GM12892 (cell line): ENCODE data around the gene SH3BGRL. TPM values are rescaled to one million over a fixed set of nuclear protein-coding genes. Genes with fewer than 3 reads are reported as not detected.

Experiments
- DNase-seq: peaks from one replicate; pipeline ENCODE4 v3.0.0; 2011; ENCODE audit not compliant: insufficient read length
- FAIRE-seq: peaks from 2 replicates; lab custom pipeline; 2011; peaks lifted over from hg19 to GRCh38; lab: Jason Lieb, UNC
- POLR2A ChIP-seq: IDR thresholded peaks from 2 replicates; pipeline ENCODE4 v1.6.1; 2011; ENCODE audit warnings: low read depth, low read length, control low read depth
- POLR2AphosphoS5 ChIP-seq: IDR thresholded peaks from 2 replicates; pipeline ENCODE4 v1.6.1; 2011; ENCODE audit warnings: low read depth, low read length, control low read depth
- TAF1 ChIP-seq: IDR thresholded peaks from 2 replicates; pipeline ENCODE4 v1.6.1; 2011; ENCODE audit warnings: low read depth, mild to moderate bottlenecking, control low read depth, low read length, borderline replicate concordance
- polyA plus RNA-seq: library from polyadenylated mRNA; unstranded; fragments of >200 nt; gene quantifications from one replicate; pipeline ENCODE4 v1.2.1, GENCODE V29; 2012; ENCODE audit warnings: missing spikeins, inconsistent platforms; ENCODE audit not compliant: missing spikeins

SH3BGRL gene
- polyA plus RNA-seq: 127 TPM

DNA sequence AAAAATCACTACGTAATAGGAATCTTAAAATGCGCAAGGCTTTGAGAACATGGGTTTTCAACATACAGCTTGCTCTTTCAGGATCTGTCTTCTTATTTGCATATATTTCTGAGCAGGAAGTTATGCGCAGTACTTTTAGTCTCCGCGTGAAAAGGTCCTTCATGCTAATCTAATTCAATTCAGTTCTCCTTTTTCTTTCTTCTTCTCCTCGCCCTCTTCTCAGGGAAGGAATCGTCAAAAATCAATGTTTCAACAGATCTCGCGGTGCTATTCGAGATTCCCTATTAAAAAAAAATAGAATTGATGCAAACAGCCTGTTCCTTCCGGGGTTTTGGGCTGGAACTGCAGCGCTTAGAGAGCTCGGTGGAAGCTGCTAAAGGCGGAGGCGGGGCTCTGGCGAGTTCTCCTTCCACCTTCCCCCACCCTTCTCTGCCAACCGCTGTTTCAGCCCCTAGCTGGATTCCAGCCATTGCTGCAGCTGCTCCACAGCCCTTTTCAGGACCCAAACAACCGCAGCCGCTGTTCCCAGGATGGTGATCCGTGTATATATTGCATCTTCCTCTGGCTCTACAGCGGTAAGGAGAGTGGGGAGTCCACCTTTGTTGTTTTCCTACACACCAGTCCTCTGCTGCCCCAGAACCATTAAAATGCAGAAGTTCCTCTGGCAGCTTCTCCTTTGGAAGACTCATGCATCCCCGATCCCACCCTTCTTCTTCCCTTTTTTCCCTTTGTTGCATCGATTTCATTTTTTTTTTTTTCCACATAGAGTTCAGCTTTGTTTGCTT lies at the start of gene SH3BGRL, which contains the start of gene HMGN5:
Gene SH3BGRL (plus strand): TSS at position 432 of the 785 bp plus-strand sequence. CDS start 99 bp downstream, at position 531.
Gene HMGN5 (minus strand): TSS at position 243 of the 785 bp plus-strand sequence. CDS start 80,364 bp downstream, outside the sequence.
- DNase-seq: peak; percentile 12
- no peak for TF ChIP-seq POLR2AphosphoS5
- TF ChIP-seq POLR2A: no peak
- no peak for TF ChIP-seq TAF1
- FAIRE-seq: peak; percentile 77

DNA sequence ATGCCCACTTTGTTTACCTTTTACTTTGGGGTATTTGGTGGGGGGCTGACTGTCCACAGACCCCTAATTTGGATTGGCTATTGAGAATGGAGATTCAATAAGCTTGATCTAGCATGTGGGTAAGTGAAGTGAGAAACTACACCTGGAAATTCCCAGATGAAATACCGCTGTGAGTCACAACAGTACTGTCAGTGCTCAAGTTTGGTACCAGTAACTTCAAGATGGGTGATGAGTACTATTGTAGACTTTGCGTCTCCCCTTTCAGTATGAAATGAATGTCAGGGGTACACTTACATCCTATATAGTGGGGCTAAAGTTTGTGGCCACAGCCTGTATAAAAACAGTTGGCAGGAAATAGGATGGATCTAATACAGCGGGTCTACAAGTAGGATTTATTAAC lies 33.5 kb upstream of the SH3BGRL start:
- FAIRE-seq (no peak), DNase-seq (no peak)
- TF ChIP-seq POLR2A (no peak), POLR2AphosphoS5 (no peak), TAF1 (no peak)

DNA sequence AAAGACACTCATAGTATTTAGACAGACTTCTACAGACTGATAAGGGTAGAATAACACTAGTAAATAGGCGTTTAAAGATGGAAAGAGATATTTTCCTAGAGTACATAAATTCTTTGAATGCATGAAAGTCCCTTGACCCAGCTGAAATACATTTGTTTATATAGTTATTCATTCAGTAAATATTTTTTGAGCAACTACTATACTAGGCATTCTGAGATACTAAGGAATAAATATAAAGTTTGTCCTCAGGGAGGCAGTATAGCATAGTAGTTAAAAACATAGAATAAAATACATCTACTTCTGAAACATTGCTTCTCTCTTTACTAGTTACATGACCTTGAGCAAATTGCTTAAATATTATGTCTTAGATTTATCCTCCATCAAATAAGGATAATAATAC lies 27.6 kb upstream of the SH3BGRL start:
- DNase-seq (no peak), FAIRE-seq (no peak)
- TF ChIP-seq POLR2A: no peak
- TF ChIP-seq POLR2AphosphoS5: no peak
- TF ChIP-seq TAF1: no peak

DNA sequence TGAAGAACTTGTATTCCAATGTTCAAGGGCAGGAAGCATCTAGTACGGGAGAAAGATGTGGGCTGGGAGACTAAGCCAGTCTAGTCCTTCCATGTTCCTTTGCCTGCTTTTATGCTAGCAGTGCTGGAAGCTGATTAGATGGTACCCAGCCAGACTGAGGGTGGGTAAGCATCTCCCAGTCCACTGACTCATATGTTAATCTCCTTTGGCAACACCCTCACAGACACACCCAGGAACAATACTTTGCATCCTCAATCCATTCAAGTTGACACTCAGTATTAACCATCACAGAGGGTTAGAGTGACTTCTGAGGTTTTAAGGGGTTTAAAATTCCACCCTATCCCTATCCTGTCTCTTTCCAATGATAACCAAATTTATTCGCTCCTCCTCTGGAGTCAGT lies 6.6 kb upstream of the SH3BGRL start:
- DNase-seq (no peak), FAIRE-seq (no peak)
- TF ChIP-seq POLR2AphosphoS5 (no peak), TAF1 (no peak), POLR2A (no peak)

DNA sequence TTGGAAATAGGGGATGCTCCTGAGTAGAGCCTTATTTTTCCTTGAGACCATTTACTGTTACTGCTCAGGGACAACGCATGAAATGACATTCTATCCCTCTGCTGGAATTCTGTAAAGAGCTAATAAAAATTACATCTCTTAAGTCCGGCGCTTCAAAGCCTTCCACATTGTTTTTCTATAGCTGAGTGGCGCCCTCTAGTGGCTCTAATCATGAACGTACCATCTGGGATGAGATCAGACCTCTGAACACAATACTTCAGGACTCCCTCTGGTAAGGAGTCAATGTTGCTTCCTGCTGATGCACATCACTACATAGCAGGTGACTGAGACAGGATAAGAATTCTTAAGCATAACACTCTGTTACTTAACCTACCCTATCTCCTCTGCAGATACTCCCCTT lies 6.2 kb upstream of the SH3BGRL start:
- DNase-seq: no peak
- TF ChIP-seq POLR2AphosphoS5 (no peak), POLR2A (no peak), TAF1 (no peak)
- peak; percentile 60 for FAIRE-seq

DNA sequence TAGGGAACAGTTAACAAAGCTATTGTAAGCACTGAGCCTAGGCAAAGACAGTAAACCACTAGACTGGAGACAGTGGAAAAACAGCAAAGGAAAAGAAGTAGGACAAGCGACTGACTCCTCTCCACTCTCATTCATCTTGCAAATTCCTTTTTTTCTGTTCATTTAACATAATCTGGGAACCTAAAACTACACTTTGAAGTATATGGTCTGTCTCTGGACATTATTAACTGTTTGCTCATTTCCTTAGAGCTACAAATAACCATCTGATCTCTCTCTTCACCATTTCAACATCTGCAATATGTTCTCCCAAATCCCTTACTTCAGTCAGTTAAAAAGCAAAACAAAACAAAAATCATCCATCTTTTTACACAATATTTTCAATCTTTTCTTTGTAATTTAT lies 831 bp upstream of the SH3BGRL start:
- DNase-seq (no peak), FAIRE-seq (no peak)
- TF ChIP-seq TAF1 (no peak), POLR2AphosphoS5 (no peak), POLR2A (no peak)

DNA sequence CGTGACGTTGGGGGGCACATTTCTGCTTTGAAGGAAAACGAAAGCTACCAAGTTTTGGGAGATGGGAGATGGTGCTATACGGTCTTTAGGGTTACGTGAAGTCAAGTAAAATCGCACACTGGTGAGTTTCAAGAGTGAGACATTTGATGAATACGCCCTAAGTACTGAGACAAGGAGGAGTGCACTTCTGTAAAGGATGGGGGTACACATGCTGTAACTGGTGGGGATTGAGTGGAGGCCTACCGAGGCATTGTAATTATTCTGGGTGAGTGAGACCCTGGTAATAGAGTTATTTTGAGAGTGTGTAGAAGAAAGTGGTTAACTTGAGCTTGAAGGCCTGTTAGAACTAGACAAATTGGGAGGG lies 536 bp downstream of the SH3BGRL start:
- TF ChIP-seq POLR2A: 0 out of 2 replicates have a peak, but pooled peaks have one; percentile 2
- TF ChIP-seq POLR2AphosphoS5: no peak
- TF ChIP-seq TAF1: no peak
- DNase-seq: no peak
- FAIRE-seq: peak; percentile 27

DNA sequence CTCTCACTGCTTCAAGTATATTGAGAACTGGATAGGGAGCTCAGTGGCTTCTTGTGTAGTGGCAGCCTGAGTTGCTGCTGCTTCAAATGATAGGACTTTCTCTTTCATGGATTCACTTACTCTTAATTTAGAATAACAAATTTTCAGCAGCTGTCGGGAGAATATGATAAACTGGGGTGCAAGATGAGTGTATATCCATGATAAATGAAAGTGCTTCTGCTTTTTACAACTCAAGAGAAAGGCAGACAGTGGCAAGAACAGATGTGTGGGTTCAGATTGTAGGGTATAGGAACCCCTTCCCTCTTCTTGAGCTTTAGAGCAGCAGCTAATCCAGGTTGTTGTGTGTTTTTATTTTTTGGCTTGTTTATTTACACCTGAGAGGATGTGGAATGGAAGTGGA lies 1.0 kb downstream of the SH3BGRL start:
- DNase-seq (no peak), FAIRE-seq (no peak)
- TF ChIP-seq POLR2AphosphoS5 (no peak), TAF1 (no peak), POLR2A (no peak)

DNA sequence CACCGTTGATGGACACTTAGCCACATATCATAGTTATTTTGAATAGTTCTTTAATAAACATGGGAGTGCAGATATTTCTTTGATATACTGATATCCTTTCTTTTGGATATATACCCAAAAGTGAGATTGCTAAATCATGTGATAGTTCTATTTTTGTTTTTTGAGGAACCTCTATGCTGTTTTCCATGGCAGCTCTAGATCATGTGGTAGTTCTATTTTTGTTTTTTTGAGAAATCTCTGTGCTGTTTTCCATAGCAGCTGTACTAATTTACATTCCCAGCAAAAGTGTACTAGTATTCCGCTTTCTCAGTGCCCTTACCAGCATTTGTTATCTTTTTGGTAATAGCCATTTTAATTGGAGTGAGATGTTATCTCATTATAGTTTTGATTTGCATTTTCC lies 3.6 kb downstream of the SH3BGRL start:
- FAIRE-seq: no peak
- DNase-seq: no peak
- TF ChIP-seq POLR2A (no peak), TAF1 (no peak), POLR2AphosphoS5 (no peak)

DNA sequence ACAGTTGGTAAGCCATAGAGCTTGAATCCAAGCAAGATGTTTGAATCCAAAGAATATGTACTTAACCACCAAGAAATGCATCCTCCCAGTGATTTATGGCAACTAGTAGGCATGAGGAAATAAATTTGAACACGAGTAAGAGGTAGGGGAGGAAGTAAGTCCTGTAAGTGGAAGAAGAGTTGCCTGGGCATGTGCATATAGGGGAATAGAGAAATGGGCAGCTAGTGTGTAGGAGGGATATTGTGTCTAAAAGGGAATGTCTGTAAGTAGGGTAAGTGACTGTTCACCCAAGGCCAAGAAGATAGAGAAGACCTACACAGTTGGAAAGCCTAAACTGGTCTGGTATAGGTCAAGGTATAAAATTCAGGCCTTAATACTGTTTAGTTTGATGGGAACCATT lies 4.6 kb downstream of the SH3BGRL start:
- FAIRE-seq (peak; percentile 67), DNase-seq (no peak)
- TF ChIP-seq POLR2AphosphoS5 (no peak), TAF1 (no peak), POLR2A (no peak)

DNA sequence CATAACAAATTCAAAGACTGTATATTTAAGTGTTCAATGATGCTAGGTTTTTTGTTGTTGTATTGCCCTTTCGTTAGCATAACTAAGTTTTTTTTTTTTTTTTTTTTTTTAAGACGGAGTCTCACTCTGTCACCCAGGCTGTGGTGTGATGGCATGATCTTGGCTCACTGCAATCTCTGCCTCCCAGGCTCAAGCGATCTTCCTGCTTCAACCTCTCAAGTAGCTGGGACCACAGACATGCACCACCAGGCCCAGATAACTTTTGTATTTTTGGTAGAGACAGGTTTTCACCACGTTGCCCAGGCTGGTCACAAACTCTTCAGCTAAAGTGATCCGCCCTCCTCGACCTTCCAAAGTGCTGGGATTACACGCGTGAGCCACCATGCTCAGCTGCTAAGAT lies 7.0 kb downstream of the SH3BGRL start:
- TF ChIP-seq POLR2A (no peak), TAF1 (no peak), POLR2AphosphoS5 (no peak)
- FAIRE-seq: no peak
- DNase-seq: no peak

DNA sequence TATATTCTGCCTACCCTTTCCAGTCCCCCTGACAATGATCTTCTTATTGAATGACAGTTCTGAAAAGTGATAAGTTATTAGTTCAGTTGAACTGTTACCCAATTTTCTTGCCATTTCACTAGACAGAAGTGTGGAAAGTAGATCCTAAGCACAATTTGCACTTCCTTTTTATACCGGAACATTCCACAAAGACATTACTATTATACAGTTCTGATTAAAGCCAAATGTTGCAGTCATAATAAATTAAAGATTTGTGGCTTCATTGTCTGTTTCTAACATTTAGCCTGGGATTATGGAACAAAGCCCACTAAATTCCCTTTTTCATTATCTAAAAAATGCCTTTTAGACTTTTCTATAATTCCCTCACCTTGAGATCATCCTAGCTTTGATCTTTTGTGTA lies 13.8 kb downstream of the SH3BGRL start:
- TF ChIP-seq POLR2AphosphoS5: no peak
- TF ChIP-seq POLR2A: no peak
- TF ChIP-seq TAF1: no peak
- no peak for FAIRE-seq
- no peak for DNase-seq
